Glomerular visceral epithelial cell (primary cell): ENCODE measurements around the gene PHF23.

Experiments
- DNase-seq: peaks from one replicate; pipeline ENCODE4 v3.0.0-alpha.2; 2016; ENCODE audit errors: extremely low spot score

The PHF23 gene

DNA sequence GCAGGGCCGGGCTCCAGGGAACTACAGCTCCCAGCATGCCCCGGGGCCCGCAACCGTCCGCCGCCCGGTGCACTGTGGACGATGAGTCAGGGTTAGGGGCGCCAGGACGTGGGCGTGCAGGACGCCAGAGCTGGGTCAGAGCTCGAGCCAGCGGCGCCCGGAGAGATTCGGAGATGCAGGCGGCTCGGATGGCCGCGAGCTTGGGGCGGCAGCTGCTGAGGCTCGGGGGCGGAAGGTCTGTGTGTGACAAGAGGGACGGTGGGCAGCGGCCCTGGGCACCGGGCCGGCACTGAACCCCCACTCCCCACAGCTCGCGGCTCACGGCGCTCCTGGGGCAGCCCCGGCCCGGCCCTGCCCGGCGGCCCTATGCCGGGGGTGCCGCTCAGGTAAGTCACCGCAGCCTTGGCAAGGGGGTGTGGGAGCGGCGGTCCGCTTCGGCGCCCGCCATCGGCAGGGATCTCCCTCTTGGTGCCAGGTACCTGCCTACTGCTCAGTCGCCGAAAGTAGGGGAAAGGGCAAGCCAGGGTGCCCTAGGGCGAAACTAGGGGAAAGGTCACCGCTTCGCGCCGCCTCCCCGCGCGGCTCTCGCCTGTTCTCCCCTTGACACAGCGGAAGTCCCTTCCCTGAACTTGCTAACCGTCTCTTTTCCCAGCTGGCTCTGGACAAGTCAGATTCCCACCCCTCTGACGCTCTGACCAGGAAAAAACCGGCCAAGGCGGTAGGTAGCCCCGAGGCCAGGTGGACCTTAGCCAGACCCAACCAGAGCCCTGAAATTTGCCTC, 19.3 kb downstream of the PHF23 start, which contains the start of the genes ACADVL and DLG4:
ACADVL (plus strand) TSS at position 127 of the 781 bp plus-strand sequence; CDS start at position 174, 47 bp downstream.
DLG4 (minus strand) TSS at position 25 of the 781 bp plus-strand sequence.
- DNase-seq = peak; percentile 89

DNA sequence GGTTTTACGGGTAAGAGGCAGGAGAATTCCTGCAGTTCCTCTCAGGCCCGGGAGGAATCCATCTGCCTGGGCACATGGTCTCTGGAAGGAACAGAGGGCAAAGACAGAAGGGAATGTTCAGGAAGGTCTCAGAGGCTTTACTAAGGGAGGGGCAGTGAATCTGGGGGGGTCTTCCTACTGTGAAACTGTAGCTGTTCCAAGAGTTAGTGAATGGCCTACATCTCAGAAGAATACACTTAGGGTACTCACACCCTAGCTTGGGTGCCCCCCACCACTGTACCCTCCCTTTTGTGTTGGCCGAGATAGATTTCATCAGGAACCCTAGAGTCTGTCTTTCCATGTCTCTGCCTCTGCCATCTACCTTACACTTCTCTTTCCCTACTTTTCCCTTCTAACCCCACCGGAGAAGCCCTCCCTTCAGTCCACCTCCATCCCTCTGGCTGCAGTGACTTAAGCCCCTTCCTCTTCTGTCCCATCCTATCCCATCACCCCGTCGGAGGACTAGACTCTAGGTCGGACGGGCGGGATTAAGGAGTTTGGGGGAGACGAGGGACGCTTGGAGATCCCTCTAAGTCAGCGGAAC, 19.9 kb downstream of the PHF23 start:
- DNase-seq = no peak

DNA sequence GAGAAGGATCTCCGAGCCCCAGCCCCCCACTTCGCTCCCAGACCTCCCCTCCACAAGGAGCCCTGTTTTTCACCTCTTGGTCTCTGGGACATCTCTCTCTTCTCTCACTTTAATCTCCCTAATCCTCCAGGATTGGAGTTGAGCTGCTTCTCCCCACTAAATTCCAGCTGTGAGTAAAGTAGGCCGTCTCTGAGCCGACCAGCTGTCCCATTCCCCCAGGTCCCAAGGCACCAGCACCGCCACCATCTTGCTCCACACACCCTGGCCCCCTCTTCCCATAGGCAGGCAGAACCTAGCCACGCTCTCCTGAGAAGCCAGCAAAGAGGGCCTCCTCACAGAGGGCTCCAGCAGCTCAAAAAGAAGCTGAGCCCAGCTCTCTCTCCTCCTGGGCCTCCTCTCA, 20.5 kb downstream of the PHF23 start:
- DNase-seq = no peak

DNA sequence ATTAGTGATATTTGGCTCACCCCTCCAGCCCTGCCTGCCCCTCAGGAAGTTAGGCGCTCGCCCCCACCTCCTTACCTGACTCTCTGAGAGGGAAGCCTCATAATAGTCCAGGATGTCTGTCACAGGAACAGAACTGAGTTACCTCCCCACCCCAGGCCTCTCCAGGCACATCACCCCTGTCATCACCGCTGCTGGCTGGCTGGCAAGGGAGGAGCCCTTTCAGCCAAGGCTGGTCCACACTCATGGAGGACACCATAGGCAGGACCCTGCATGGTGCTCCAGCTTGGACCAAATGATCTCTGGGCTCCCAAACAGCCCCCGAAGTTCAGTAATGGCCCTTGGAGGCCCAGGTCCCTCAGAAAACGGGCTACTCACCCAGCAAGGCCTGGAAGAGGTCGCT, 21.1 kb downstream of the PHF23 start:
- no peak for DNase-seq

DNA sequence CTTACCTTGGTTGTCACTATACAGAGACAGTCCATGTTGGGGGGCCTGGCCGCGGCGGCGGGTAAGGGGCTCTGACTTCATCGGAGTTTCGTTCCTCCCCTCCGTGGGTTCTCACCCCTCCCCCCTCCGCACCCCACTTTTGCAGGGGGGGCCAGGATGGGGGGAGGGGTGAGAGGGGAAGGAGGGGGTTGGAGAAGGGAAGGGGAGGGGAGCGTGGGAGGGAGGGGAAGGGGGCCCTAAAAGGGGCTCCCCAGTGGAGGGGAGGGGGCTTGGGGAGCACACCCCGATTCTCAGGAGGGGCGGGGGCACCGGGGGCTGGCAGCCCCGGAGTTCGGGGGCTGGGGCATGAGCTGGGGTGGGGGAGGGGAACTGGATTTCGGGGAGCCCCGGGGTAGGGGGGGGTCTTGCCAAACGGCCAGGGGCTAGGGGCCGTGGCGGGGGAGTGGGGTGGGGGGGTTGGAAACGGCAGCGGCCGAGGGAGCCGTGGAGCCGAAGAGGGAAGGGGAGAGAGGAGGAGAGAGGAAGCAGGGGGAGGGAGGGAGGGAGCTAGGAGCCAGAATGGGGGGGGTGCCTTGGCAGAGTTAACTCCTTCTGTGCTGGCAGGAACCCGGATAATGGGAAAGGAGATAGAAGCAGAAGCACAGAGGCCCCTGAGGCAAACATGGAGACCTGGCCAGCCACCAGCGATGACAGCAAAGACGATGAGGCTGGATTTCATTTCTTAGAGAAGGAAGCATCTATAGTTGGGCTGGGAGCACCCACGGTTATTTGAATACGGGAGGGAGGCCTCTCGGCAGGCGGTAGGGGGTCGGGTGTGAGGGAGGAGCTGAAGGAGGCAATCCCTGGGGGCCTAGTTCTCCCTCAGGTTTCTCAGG, 21.9 kb downstream of the PHF23 start:
- DNase-seq = peak; percentile 70

DNA sequence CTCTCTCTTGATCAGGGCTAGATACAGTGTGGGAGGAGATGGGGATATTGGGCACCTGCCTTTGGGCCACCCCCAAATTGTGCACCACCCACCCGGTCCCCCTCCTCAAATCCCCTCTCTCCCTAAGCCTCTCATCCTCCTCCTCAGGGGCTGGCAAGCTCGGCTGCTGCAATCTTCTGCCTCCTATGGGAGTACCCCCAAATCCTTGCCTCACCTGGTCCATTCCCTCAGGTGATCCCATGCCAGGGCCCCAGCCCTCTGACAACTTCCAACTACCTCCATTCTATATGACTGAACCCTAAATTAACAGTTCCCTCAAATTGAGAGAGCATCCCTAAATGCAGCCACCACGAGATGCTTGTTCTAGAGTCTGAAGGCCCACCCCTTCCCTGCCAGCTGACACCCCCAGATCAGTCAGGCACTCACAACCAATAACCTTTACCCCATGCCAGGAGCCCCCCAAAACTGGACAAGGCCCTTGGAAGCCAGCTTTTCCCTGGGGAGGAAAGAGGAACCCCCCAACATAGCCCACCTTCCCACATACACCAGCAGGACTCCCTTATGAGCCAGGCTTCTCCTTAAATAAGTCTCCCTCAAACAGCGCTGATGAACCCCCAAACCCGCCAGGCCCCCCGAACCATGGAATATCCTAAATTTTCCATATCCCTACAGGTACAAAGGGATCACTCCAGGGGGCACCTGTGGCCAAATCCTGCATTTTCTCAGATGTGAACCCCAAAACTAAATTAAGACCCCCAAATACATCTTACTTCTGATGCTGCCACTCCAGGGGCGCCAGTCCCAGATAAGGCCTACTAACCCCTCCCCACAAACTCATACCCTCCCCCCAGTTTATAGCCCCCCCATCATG, 22.8 kb downstream of the PHF23 start:
- no peak for DNase-seq

DNA sequence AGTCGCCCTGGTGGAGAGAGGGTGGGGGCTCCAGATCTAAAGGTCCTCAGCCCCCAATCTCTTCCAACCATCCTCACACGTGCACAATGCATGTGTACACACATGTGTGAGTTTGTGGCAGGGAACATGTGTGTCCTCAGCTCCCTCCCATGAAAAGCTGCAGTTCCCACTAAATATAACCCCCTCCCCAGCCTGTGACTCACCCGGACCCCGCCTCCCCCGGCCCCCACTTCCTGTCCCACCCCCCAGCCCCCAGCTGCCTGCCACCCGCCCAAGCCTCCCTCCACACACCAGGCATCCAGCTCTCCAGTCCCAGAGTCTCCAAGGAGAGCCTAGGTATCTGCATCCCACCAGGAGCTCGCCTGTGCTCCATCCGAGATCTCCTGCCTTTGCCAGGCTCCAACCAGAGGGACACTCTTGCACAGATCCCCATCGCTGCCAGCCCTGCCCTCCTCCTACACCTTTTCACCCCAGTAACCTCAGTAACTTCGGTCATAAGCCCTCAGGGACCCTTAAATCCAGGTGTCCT, 23.5 kb downstream of the PHF23 start:
- no peak for DNase-seq

DNA sequence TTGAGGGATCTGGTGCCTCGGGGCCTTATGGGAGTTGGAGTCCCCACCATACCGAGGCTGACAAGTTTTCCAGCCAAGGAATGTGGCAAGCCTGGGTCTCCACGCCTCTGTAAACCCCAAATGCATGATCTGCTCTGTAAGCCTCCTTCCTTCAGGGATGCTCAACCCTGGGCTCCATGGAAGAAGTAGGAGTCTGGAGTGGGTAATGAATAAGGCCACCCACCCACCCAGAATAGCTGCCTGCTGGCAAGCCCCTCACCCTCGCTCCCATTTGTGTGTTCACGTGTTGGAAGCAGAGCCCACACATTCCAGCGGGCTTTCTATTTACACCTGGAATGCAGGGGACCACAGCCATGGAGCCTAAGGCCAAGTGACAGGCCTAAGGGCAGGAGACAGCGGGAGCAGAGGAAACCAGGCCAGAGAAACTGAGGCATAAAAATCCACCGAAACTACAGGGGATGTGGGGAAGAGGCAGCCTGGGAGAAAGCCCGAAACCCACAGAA, 24.1 kb downstream of the PHF23 start:
- no peak for DNase-seq

DNA sequence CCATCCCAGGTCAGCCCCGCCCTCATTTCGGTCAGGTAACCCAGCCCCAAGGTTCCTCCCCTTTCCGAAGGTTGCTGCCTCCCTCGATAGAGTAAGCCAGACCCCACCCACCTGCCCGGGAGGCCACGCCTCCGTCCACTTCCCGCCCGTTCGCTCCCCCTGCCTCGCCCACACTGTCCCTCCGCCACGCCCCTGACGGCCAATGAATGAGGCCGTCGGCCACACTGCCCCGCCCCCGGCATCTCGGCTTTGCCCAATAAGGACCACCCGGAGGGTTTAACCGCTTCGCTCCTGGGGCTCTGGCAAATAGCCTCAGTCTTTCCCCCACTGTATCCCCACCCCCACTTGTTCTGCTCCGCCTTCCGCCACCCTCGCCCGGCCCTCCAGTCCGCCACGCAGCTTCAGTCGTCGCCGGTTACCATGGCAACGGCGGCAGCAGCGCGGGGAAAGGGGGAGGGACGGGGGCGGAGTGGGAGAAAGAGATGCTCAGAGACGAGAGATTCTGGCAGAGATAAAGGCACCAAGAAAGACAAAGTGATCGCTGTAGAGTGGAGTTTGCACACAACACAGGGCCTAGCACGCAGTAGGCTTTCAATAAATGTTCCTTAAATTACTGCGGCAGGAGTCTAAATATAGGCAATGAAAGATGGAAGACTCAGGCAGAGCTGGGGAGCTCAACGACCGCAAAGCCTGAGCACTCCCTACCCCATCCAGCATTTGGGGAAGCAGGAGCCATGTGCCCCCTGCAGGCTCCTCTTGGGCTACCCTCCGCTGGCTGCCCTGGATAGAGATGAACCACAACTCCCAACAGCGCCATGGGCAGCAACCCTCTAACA, 24.7 kb downstream of the PHF23 start:
- DNase-seq = peak; percentile 98

DNA sequence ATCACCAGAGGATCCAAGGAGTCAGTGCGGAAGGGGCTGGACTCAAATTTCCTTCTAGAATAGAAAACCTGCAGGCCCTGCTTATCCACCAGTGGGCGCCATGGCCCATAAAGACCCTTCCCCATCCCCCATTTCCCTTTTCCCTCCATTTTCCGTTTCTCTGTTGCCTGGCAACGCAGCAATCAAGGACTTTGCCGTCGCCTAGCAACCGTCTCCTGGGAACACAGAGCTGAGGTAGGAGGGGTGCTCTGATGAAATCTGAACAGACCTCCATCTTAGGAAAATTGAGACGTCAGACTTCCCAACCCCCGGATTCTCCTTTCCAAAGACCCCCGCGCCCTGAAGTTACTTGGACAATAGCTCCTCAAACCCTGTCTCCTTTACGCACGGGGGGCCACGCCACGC, 25.4 kb downstream of the PHF23 start:
- DNase-seq = peak; percentile 72

DNA sequence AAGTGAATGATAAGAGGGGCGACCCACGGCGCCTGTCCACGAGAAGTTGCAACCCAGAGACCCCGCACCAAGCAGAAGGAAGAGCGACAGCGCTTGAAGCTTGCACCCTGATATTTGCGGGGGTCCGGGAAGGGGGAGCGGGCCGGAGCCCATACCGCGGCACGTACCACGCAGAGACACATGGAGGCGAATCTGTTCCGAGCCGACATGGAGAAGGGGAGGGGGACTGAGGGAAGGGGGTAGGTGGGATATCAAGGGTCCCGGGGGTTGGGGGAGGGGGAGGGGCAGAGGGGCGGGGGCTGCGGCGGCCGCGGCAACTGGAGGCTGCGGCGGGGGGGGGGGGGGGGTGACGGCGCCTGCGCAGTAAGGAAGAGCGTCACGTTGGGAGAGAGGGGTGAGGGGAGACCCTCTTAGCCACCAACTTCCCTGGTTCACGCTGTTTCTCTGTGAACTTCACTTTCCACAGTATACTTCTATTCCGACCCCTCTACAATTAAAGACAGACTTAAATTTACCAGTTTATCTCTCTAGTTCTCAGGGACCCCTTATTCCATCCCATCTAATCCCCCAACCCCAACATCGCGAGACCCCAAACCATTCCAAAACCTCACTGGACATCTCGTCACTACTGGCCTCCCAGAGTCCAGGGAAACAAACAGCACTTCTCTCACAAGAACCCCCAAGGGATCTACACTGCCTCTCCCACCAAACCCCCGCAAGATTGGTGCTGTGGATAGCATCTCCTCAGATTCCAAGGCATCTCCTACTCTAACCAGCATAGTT, 27.6 kb downstream of the PHF23 start:
- DNase-seq = no peak

DNA sequence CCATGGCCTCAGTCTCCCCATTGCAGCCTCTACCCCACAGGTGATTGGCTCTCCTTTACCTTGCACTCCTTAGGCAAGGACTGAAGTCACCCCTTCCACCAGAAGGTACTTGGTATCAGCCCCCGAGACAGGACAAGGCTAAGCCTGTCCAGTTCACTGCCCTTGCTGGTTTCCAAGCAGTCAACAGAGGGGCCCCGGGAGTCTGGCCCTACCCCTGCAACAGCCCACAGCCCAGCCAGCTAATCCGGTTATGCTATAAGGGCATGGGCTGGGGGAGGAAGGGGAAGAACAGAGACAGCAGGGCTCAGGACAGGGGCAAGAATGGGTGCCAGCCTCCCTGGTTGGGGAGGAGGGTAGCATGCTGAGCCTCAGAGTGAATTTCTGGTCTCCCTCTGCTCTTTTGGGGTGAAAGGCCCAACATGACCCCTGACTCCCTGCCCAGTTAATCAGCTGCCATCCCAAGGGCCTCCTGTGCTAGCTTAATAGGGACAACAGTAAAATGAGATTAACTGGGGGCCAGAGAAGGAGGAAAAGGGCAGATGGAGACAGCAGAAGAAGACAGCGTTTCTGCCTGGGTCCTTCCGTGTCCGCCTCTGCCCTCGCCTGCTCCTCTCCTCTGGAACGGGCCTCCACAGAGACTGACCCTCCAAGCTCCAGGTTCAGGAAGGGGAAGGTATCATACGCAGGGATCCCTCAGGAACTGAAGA, 30.4 kb downstream of the PHF23 start:
- no peak for DNase-seq

DNA sequence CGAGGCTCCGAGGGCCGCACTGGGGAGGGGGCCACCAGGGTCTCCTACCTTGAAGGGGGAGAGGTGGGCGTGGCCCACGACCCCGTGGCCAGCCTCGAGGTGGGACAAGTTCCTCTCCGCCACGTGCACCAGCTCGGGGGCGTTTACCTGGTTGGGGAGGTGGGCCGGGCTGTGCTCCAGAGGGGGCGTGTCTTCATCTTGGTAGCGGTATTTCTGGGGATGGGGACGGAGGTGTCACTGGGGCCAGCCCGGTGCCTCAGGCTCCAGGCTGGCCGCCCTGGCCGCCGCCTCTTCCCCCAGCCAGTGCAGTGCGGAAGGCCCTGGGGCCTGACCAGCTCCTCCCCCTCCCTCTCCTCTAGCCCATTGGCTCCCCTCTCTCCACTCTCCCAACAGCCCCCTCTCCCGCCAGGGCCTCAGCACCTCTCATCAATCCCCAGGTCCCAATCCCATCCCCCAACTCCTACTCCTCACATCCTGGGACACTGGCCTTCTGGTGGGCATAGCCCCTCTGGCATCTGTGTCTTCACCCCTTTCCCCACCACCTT, 31.2 kb downstream of the PHF23 start:
- no peak for DNase-seq

DNA sequence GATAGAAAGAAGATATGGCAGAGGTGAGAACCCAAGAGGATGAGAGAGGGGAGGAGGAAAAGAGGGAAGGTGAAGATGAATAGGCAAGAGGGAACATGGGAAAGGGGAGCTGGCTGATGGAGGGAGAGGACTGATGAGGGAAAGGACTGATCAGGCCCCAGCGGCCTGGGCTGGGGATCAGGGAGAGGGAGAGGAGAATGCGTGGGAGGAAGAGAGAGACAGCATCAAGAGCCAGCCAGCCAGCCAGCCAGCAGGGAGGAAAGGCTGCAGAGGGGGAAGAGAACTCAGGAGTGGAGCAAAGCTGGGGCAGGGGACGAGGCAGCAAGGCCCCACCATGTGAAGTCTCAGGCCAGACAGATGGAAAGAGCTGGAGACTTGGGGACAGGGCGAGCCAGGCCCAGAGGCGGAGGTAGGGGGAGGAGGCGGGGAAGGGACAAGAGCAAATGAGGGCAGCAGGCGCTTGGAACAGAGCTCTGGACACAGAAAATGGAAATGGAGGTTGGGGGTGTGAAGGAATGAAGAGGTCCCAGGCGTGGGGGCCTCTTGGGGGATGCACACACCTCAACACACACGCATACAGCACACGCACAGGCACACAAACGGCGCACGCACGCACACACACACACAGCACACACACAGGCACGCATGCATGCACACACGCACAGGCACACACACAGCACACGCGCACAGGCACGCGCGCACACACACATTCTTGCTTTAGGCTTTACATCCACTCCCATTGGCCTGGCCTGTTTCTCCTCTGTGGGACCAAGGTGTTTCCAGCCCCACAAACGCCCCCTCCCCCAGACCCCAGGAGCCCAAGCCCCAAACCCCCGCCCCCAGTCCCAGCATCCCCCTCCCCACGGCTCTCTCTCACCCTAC, 31.9 kb downstream of the PHF23 start:
- no peak for DNase-seq

DNA sequence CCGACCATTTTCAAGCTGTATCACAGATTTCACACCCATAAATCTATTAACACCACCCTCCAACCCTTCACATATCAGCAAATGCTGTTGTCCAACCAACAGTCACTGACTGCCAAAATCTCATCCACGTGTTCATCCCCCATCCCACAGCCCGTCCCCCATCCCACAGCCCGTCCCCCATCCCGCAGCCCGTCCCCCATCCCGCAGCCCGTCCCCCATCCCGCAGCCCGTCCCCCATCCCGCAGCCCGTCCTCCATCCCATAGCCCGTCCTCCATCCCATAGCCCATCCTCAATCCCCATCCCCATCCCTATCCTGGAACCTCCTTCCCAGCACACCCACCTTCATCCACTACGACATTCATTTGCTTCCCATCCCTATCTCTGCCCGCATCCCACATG, 33.7 kb downstream of the PHF23 start:
- no peak for DNase-seq

DNA sequence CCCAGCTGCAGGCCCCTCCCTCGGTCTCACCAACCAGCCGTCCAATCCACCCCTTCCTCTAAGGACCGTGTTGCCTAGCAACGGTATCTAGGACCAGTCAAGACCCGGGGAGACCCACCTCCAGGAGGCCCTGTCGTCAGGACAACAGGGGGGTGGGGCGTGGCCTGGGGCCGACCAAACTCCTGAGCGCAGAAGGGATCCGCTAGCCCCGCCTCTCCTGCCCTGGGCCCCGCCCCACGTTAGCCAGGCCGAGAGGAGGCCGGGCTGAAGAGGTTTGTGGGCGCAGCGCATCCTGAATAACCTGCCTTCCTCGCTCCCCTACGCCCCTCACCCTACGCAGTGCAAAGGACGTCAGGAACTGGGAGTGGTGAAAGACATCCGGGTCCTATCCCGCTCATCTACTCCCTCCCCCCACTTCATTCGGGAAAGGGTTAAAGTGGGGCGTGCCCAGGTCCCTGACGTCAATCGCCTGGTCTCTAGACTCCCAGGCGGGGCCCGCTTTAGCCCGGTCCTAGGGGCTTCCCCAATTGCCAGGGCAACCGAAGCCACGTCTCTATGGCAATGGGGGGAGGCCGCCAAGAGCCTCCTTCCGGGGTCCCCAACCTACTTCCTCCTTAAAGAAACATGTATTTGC, 34.3 kb downstream of the PHF23 start:
- no peak for DNase-seq

DNA sequence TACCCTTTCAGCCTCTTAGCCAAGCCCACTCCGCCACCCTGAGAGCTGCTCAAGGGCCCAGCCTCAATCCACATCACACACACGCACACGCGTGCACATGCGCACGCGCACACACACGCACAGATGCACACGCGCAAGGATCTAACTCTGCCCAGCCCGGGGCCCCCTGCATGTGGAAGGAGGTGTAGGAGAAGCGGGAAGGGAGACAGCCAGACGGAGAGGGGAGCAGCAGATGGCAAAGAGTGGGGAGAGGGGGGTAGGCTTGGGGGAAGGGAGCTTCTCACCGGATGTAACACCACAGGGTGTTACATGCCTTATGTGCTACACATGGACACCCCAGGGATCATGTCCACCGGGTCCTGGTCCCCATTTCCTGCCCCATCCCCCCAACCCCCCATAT, 34.9 kb downstream of the PHF23 start:
- DNase-seq = no peak
